Measurements from ENCODE around the gene C12orf57.

DNA sequence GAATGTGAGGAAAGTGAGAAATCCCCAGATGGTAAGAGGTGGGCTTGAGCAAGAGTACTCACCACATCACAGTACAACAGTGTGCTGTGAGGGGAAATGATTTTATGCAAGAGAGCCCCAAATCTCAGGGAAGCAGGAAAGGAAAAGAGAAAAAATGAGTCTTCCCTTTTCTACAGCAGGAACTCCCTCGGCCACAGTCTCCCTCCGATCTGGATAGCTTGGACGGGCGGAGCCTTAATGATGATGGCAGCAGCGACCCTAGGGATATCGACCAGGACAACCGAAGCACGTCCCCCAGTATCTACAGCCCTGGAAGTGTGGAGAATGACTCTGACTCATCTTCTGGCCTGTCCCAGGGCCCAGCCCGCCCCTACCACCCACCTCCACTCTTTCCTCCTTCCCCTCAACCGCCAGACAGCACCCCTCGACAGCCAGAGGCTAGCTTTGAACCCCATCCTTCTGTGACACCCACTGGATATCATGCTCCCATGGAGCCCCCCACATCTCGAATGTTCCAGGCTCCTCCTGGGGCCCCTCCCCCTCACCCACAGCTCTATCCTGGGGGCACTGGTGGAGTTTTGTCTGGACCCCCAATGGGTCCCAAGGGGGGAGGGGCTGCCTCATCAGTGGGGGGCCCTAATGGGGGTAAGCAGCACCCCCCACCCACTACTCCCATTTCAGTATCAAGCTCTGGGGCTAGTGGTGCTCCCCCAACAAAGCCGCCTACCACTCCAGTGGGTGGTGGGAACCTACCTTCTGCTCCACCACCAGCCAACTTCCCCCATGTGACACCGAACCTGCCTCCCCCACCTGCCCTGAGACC is 8.2 kb upstream of the C12orf57 start:
- TF ChIP-seq EZH2 (IDR thresholded peaks at IDR 0.05; ENCODE audit: insufficient read depth, poor library complexity, severe bottlenecking) = no peak
- no peak for TF ChIP-seq EZH2phosphoT487 (IDR thresholded peaks at IDR 0.05; ENCODE audit: insufficient read depth, low read depth)
